Osteocyte (in vitro differentiated cells): ENCODE results near the gene KREMEN1. TPM values are rescaled to one million over a fixed set of nuclear protein-coding genes. Genes with fewer than 3 reads are reported as not detected.
"Not testable (repeated sequence)": the region's sequence is repeated elsewhere in the genome, so short reads cannot be mapped to it uniquely, and the experiment has no call there.

Experiments used
- DNase-seq: peaks from one replicate; pipeline ENCODE4 v3.0.0; 2021; ENCODE audit warnings: mixed read lengths; ENCODE audit not compliant: unreplicated experiment; ENCODE audit errors: extremely low spot score
- H3K27ac Mint-ChIP-seq: one replicate; pipeline ENCODE4 v1.8.0; 2021; ENCODE audit warnings: mild to moderate bottlenecking, mixed read lengths; ENCODE audit not compliant: unreplicated experiment
- H3K27me3 Mint-ChIP-seq: one replicate; pipeline ENCODE4 v1.8.0; 2021; ENCODE audit warnings: mixed read lengths; ENCODE audit not compliant: unreplicated experiment
- H3K36me3 Mint-ChIP-seq: one replicate; pipeline ENCODE4 v1.8.0; 2021; ENCODE audit warnings: mixed read lengths; ENCODE audit not compliant: unreplicated experiment
- H3K4me1 Mint-ChIP-seq: one replicate; pipeline ENCODE4 v1.8.0; 2021; ENCODE audit warnings: mixed read lengths; ENCODE audit not compliant: unreplicated experiment
- H3K4me3 Mint-ChIP-seq: one replicate; pipeline ENCODE4 v1.8.0; 2021; ENCODE audit warnings: mild to moderate bottlenecking, moderate library complexity, mixed read lengths; ENCODE audit not compliant: unreplicated experiment
- H3K9me3 Mint-ChIP-seq: one replicate; pipeline ENCODE4 v1.8.0; 2021; ENCODE audit warnings: mixed read lengths; ENCODE audit not compliant: unreplicated experiment
- total RNA-seq: library from RNA; stranded (reverse); gene quantifications from 2 replicates; pipeline ENCODE4 v1.2.1, GENCODE V29; 2021
- TF ChIP-seq, protein P1 (sequence below): fragments of 200-600 bp; sonication (generic); IDR thresholded peaks from 2 replicates; pipeline ENCODE4 v1.5.0; 2021; ENCODE audit warnings: antibody characterized with exemption, mild to moderate bottlenecking, moderate library complexity

KREMEN1 gene
- total RNA-seq, 1 donor from 2014 or later = 2.9 TPM

DNA sequence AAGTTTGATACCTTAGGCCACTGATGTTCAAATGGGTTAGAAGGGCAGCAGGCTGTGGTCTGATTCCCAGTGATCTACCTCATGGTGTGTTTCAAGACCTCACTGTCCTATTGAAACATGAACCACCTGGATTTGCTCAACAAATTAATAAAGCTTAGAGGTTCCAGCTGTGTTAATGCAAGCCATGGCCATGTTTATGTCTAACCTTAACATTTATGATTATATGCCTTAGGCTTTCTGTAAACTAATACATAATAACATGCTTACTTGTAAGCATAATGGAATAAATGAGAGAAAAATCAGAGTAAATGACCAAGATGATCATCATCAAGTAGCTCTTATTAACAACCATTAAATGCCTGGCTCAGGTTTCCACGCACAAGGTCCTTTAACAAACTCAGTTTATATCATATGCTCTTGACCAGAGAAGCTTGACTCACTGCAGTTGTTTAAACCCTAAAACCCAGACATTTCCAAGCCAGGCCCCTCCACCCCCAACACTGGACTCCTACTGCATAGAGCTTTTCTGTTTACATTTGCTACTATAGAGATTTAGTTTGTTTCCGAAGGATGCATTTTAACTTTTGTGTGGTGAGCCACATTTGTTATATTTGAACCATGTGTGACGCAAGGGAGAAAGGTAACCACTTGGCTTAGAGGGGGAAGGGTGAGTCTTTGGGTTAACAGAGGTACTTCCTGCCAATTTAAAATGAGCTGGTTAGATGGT is 43.7 kb downstream of the KREMEN1 start:
- Mint-ChIP-seq H3K36me3 (no peaks in the 10 kb centered on the region), H3K27me3 (peaks cover 5% of the 10 kb centered on the region), H3K4me1 (no peaks in the 10 kb centered on the region), H3K9me3 (peaks cover 9% of the 10 kb centered on the region), H3K27ac (no peak overlapping the region), H3K4me3 (no peak overlapping the region)
- no peak for DNase-seq
- TF ChIP-seq, protein P1, sequence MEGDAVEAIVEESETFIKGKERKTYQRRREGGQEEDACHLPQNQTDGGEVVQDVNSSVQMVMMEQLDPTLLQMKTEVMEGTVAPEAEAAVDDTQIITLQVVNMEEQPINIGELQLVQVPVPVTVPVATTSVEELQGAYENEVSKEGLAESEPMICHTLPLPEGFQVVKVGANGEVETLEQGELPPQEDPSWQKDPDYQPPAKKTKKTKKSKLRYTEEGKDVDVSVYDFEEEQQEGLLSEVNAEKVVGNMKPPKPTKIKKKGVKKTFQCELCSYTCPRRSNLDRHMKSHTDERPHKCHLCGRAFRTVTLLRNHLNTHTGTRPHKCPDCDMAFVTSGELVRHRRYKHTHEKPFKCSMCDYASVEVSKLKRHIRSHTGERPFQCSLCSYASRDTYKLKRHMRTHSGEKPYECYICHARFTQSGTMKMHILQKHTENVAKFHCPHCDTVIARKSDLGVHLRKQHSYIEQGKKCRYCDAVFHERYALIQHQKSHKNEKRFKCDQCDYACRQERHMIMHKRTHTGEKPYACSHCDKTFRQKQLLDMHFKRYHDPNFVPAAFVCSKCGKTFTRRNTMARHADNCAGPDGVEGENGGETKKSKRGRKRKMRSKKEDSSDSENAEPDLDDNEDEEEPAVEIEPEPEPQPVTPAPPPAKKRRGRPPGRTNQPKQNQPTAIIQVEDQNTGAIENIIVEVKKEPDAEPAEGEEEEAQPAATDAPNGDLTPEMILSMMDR = no peak

DNA sequence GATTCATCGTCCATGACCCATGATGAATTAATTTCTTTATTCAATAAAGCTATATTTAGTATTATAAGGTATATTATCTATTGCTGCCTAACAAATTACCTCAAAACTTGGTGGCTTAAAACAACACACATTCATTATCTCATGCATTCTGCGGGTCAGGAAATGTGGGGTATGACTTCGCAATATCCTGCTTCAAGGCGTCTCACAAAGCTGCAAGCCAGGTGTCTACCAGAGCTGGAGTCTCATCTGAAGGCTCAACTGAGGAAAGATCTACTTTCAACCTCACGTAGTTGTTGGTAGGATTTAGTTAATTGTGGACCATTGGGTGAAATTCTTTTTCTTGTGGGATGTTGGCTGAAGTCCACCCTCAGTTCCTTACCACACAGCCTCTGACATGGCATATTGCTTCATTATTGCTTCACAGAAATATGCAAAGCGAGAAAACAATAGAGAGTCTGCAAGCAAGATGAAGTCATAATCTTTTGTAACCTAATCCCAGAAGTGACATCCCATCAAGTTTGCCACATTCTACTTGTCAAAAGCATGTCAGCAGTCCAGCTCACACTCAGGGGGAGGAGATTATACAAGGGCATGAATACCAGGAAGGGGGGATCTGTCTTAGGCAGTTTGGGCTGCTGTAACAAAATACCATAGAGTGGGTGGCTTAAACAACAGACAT is 45.1 kb downstream of the KREMEN1 start:
- DNase-seq = no peak
- H3K27me3 Mint-ChIP-seq = peaks cover 5% of the 10 kb centered on the region
- no peak overlapping the region for H3K27ac Mint-ChIP-seq
- H3K4me3 Mint-ChIP-seq = no peak overlapping the region
- no peaks in the 10 kb centered on the region for H3K36me3 Mint-ChIP-seq
- H3K9me3 Mint-ChIP-seq = peaks cover 9% of the 10 kb centered on the region
- TF ChIP-seq, protein P1 = no peak
- no peaks in the 10 kb centered on the region for H3K4me1 Mint-ChIP-seq

- H3K4me1 Mint-ChIP-seq, H3K36me3 Mint-ChIP-seq, H3K27ac Mint-ChIP-seq, H3K4me3 Mint-ChIP-seq, DNase-seq, H3K27me3 Mint-ChIP-seq: not testable (repeated sequence)
- peaks cover 12% of the 10 kb centered on the region for H3K9me3 Mint-ChIP-seq
These were observed 47.5 kb downstream of the KREMEN1 start for GRCh38 chr22:29120098-29120912.

- H3K27me3 Mint-ChIP-seq = peaks cover 5% of the 10 kb centered on the region
These were observed 48.3 kb downstream of the KREMEN1 start for GRCh38 chr22:29121124-29121523.

DNA sequence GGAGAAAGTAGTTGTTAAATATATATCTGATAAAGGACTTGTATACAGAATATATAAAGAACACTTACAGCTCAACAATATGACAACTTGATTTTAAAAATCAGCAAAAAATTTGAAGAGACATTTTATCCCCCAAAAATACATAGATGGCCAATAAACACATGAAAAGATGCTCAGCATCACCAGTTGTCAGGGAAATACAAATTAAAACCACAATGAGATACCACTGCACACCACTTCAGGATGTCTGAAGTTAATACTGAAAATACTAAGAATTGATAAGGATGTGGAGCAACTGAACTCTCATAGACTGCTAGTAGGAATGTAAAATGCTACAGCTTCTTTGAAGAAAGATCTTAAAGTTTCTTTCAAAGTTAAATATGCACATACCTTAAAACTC is 49.2 kb downstream of the KREMEN1 start:
- DNase-seq = no peak
- Mint-ChIP-seq H3K27ac (no peak overlapping the region), H3K4me3 (no peak overlapping the region), H3K27me3 (peaks cover 5% of the 10 kb centered on the region), H3K4me1 (no peaks in the 10 kb centered on the region), H3K9me3 (peaks cover 12% of the 10 kb centered on the region), H3K36me3 (no peaks in the 10 kb centered on the region)
- TF ChIP-seq, protein P1 = no peak

More at GRCh38 chr22:29121124-29121523, 48.3 kb downstream of the KREMEN1 start:
- Mint-ChIP-seq H3K9me3 (peaks cover 12% of the 10 kb centered on the region), H3K27ac (no peak overlapping the region), H3K4me3 (no peak overlapping the region), H3K4me1 (no peaks in the 10 kb centered on the region), H3K36me3 (no peaks in the 10 kb centered on the region)
- TF ChIP-seq, protein P1 = no peak
- no peak for DNase-seq
